MM.1S (cell line): Measurements from ENCODE around the gene NGDN.

ENCODE experiments used
- DNase-seq: peaks from one replicate; pipeline ENCODE4 v3.0.0-alpha.2; 2015
- H2AFZ ChIP-seq: fragments of 300-600 bp; sonication (generic); 2 replicates; pipeline ENCODE4 v1.6.0; 2016; ENCODE audit warnings: antibody characterized with exemption, low read length
- H3F3A ChIP-seq: fragments of 300-600 bp; sonication (generic); 2 replicates; pipeline ENCODE4 v1.6.1; 2016; ENCODE audit warnings: mild to moderate bottlenecking, antibody characterized with exemption, low read length, moderate library complexity, mixed read lengths; ENCODE audit not compliant: insufficient read depth
- H3K27ac ChIP-seq: fragments of 300-600 bp; sonication (generic); 2 replicates; pipeline ENCODE4 v1.5.1; 2016; ENCODE audit warnings: mild to moderate bottlenecking, low read length
- H3K27me3 ChIP-seq: fragments of 300-600 bp; sonication (generic); replicated peaks from 2 replicates; pipeline ENCODE4 v1.6.0; 2016; ENCODE audit warnings: low read length; ENCODE audit not compliant: insufficient read depth
- H3K36me3 ChIP-seq: fragments of 300-600 bp; sonication (generic); replicated peaks from 2 replicates; pipeline ENCODE4 v1.6.1; 2016; ENCODE audit warnings: mild to moderate bottlenecking, low read length, mixed read lengths; ENCODE audit not compliant: insufficient read depth
- H3K4me1 ChIP-seq: fragments of 300-600 bp; sonication (generic); 2 replicates; pipeline ENCODE4 v1.6.1; 2016; ENCODE audit warnings: low read length, mixed read lengths
- H3K4me2 ChIP-seq: fragments of 300-600 bp; sonication (generic); 2 replicates; pipeline ENCODE4 v1.6.0; 2016; ENCODE audit warnings: low read depth, low read length
- H3K4me3 ChIP-seq: fragments of 300-600 bp; sonication (generic); 2 replicates; pipeline ENCODE4 v1.5.1; 2016; ENCODE audit warnings: low read length, mixed read lengths
- H3K79me2 ChIP-seq: fragments of 300-600 bp; sonication (generic); 2 replicates; pipeline ENCODE4 v1.6.1; 2016; ENCODE audit warnings: mixed run types, low read length, mixed read lengths
- H3K9ac ChIP-seq: fragments of 300-600 bp; sonication (generic); 2 replicates; pipeline ENCODE4 v1.6.1; 2016; ENCODE audit warnings: low read length, mixed read lengths
- H3K9me2 ChIP-seq: fragments of 300-600 bp; sonication (generic); replicated peaks from 2 replicates; pipeline ENCODE4 v1.6.1; 2016; ENCODE audit warnings: mild to moderate bottlenecking, low read length, mixed read lengths; ENCODE audit not compliant: insufficient read depth
- H3K9me3 ChIP-seq: fragments of 300-600 bp; sonication (generic); replicated peaks from 2 replicates; pipeline ENCODE4 v1.6.1; 2016; ENCODE audit warnings: mild to moderate bottlenecking, low read length, mixed read lengths; ENCODE audit not compliant: insufficient read depth
- H4K20me1 ChIP-seq: fragments of 300-600 bp; sonication (generic); 2 replicates; pipeline ENCODE4 v1.6.1; 2016; ENCODE audit warnings: mild to moderate bottlenecking, low read length, moderate library complexity, mixed read lengths; ENCODE audit not compliant: insufficient read depth
- EZH2 ChIP-seq: fragments of 300-600 bp; sonication (generic); optimal IDR thresholded peaks from 2 replicates; pipeline ENCODE3; 2017; ENCODE audit warnings: low read depth, mild to moderate bottlenecking, antibody characterized with exemption, low read length, mixed read lengths
- EZH2phosphoT487 ChIP-seq: fragments of 300-600 bp; sonication (generic); IDR thresholded peaks from 2 replicates; pipeline ENCODE4 v1.6.1; 2018; ENCODE audit warnings: antibody characterized with exemption, low read length
- TF ChIP-seq, protein P1 (sequence below): fragments of 300-600 bp; sonication (generic); IDR thresholded peaks from 2 replicates; pipeline ENCODE4 v1.5.1; 2016; ENCODE audit warnings: antibody characterized with exemption, low read length, mixed read lengths

The NGDN gene

DNA sequence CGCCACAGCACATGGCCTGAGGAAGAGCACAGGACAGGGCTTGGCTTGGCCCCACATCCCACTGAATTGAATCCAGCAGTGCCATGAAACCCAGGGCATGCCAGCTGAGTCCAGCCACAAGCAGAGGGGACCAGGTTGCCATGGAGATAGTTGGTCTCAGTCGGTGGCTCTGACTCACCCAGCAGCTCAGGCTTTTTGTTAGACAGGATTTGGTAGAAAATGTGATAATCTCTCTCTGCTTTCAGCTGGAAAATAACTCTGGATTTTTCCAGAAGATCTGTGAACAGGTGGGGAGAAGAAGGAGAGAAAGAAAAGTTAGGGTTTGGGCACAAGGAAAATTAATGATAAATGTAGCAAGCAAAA lies 38.8 kb upstream of the NGDN start:
- no peak overlapping the region for H3K9ac ChIP-seq
- H3K27me3 ChIP-seq, result no peaks in the 10 kb centered on the region
- no peak for DNase-seq
- no peaks in the 10 kb centered on the region for H3F3A ChIP-seq
- H3K4me2 ChIP-seq, result no peak overlapping the region
- H3K27ac ChIP-seq, result no peak overlapping the region
- no peaks in the 10 kb centered on the region for H3K9me3 ChIP-seq
- H3K79me2 ChIP-seq, result no peaks in the 10 kb centered on the region
- no peaks in the 10 kb centered on the region for H3K36me3 ChIP-seq
- no peaks in the 10 kb centered on the region for H3K4me1 ChIP-seq
- H3K9me2 ChIP-seq, result no peaks in the 10 kb centered on the region
- no peak overlapping the region for H3K4me3 ChIP-seq
- H4K20me1 ChIP-seq, result no peaks in the 10 kb centered on the region
- TF ChIP-seq, protein P1, sequence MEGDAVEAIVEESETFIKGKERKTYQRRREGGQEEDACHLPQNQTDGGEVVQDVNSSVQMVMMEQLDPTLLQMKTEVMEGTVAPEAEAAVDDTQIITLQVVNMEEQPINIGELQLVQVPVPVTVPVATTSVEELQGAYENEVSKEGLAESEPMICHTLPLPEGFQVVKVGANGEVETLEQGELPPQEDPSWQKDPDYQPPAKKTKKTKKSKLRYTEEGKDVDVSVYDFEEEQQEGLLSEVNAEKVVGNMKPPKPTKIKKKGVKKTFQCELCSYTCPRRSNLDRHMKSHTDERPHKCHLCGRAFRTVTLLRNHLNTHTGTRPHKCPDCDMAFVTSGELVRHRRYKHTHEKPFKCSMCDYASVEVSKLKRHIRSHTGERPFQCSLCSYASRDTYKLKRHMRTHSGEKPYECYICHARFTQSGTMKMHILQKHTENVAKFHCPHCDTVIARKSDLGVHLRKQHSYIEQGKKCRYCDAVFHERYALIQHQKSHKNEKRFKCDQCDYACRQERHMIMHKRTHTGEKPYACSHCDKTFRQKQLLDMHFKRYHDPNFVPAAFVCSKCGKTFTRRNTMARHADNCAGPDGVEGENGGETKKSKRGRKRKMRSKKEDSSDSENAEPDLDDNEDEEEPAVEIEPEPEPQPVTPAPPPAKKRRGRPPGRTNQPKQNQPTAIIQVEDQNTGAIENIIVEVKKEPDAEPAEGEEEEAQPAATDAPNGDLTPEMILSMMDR, result no peak
- TF ChIP-seq EZH2phosphoT487, result no peak
- TF ChIP-seq EZH2, result no peak
- no peak overlapping the region for H2AFZ ChIP-seq

DNA sequence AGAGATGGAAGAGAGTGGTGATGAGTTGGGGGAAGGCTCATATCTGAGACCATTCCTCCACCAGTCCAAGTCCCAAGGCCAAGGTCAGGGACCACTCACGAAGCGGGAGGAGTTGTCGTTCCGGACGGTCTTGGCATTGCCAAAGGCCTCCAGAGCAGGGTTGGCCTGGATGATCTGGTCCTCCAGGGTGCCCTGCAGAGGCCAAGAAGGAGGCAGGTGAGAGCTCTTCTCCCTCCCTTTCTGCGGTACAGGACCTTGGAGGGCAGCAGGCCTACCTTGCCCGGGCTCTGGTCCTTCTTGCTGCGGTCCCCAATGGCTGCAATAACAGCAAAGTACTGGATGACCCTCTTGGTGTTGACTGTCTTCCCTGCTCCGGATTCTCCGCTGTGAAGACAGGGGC lies 38.0 kb upstream of the NGDN start:
- Histone ChIP-seq H3K4me3 (no peak overlapping the region), H3K27me3 (no peaks in the 10 kb centered on the region), H3K79me2 (no peaks in the 10 kb centered on the region), H2AFZ (no peak overlapping the region), H3F3A (no peaks in the 10 kb centered on the region), H3K9me3 (no peaks in the 10 kb centered on the region), H3K9ac (no peak overlapping the region), H3K4me2 (no peak overlapping the region), H4K20me1 (no peaks in the 10 kb centered on the region), H3K36me3 (no peaks in the 10 kb centered on the region), H3K9me2 (no peaks in the 10 kb centered on the region), H3K27ac (no peak overlapping the region), H3K4me1 (no peaks in the 10 kb centered on the region)
- no peak for DNase-seq
- no peak for TF ChIP-seq EZH2
- TF ChIP-seq, protein P1, result no peak
- TF ChIP-seq EZH2phosphoT487, result no peak

DNA sequence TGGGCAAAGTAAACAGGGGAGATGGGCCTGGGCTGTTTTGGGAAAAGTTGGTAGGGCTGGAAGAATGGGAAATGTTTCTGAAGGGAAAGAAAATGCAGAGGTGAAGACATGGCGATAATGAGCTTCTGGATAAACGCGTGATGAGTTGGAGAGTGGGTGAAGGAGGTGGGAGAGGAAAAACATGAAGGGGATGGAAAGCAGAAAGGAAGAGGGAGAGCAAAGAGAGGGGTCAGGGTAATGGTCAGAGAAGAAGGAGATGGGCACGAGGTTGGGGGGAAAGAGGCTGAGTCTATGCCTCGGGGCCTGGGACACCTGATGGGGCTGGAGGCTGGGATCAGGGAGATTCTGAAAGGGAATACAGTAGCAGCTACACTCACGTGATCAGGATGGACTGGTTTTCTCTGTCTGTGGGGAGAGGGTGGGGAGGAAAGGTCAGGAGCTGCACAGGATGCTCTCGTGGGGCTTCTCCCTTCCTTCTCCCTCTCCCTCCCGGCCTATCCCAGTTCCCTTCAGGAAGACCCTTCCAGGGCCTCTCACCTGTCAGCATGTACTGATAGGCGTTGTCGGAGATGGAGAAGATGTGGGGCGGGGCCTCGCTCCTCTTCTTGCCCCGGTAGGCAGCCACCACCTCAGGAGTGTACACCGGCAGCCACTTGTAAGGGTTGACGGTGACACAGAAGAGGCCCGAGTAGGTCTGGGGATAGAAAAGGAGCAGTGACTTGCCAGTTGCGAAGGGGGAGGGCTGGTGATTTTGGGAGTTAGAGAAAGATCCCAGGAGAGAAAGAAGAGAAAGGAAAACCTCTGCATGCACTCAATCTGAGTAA lies 37.2 kb upstream of the NGDN start:
- Histone ChIP-seq H3K9me3 (no peaks in the 10 kb centered on the region), H3K9me2 (no peaks in the 10 kb centered on the region), H3K4me3 (no peak overlapping the region), H3K4me1 (no peaks in the 10 kb centered on the region), H2AFZ (no peak overlapping the region), H3K4me2 (no peak overlapping the region), H3K36me3 (no peaks in the 10 kb centered on the region), H3K79me2 (no peaks in the 10 kb centered on the region), H3K27me3 (no peaks in the 10 kb centered on the region), H3F3A (no peaks in the 10 kb centered on the region), H3K9ac (no peak overlapping the region), H4K20me1 (no peaks in the 10 kb centered on the region), H3K27ac (no peak overlapping the region)
- TF ChIP-seq, protein P1, result no peak
- TF ChIP-seq EZH2, result no peak
- TF ChIP-seq EZH2phosphoT487, result no peak
- no peak for DNase-seq
